Activated T-helper 2 cell treated with anti-CD3 and anti-CD28 coated beads, Interferon-gamma antibody, Interleukin-2, Interleukin-4, amounts not matched to agents 10 μg/mL and 5 μg/mL and 100 μg/mL, durations not matched to agents 14 hours and 24 hours and 36 hours (primary cell): ENCODE results near the gene BPIFA1. TPM values are rescaled to one million over a fixed set of nuclear protein-coding genes. Genes with fewer than 3 reads are reported as not detected.

Source experiments
- DNase-seq: peaks from one replicate; pipeline ENCODE4 v3.0.0; 2021; ENCODE audit warnings: low spot score
- H3K27ac Mint-ChIP-seq: one replicate; pipeline ENCODE4 v1.8.0; 2021; ENCODE audit warnings: mixed read lengths
- H3K27me3 Mint-ChIP-seq: one replicate; pipeline ENCODE4 v1.8.0; 2021; ENCODE audit warnings: low read depth, mixed read lengths
- H3K36me3 Mint-ChIP-seq: one replicate; pipeline ENCODE4 v1.8.0; 2021; ENCODE audit warnings: low read depth, mixed read lengths
- H3K4me1 Mint-ChIP-seq: one replicate; pipeline ENCODE4 v1.8.0; 2021; ENCODE audit warnings: low read depth, mixed read lengths
- H3K4me3 Mint-ChIP-seq: one replicate; pipeline ENCODE4 v1.8.0; 2021; ENCODE audit warnings: low read depth, mild to moderate bottlenecking, moderate library complexity, mixed read lengths
- H3K9me3 Mint-ChIP-seq: one replicate; pipeline ENCODE4 v1.8.0; 2021; ENCODE audit warnings: mixed read lengths
- intact Hi-C: fragments of 100-400 bp; cut with micrococcal nuclease; formaldehyde crosslinking; loops from one replicate; pipeline ENCODE4 v1.15.1; 2023
- total RNA-seq: library from RNA; stranded (reverse); gene quantifications from 2 replicates; pipeline ENCODE4 v1.2.3, GENCODE V29; 2022

The BPIFA1 gene
- total RNA-seq, 1 donor from 2014 or later: not detected

- Mint-ChIP-seq H3K4me1 (no peaks in the 10 kb centered on the region), H3K27me3 (peaks cover 8% of the 10 kb centered on the region), H3K27ac (no peak overlapping the region), H3K4me3 (no peak overlapping the region), H3K9me3 (no peaks in the 10 kb centered on the region), H3K36me3 (no peaks in the 10 kb centered on the region)
- intact Hi-C loops: no loop called here
- no peak for DNase-seq
These were observed 13.7 kb downstream of the BPIFA1 start for GRCh38 chr20:33249456-33249855.

GRCh38 chr20:33250666-33251065 is 14.9 kb downstream of the BPIFA1 start:
- Mint-ChIP-seq H3K27ac (no peak overlapping the region), H3K4me3 (no peak overlapping the region), H3K4me1 (no peaks in the 10 kb centered on the region), H3K9me3 (no peaks in the 10 kb centered on the region), H3K36me3 (no peaks in the 10 kb centered on the region), H3K27me3 (peaks cover 13% of the 10 kb centered on the region)
- DNase-seq: no peak
- intact Hi-C loops: no loop called here

GRCh38 chr20:33251496-33251895 is 15.7 kb downstream of the BPIFA1 start:
- no peaks in the 10 kb centered on the region for H3K9me3 Mint-ChIP-seq

GRCh38 chr20:33252460-33252859 is 16.7 kb downstream of the BPIFA1 start:
- intact Hi-C loops: no loop called here
- no peak overlapping the region for H3K4me3 Mint-ChIP-seq
- H3K27ac Mint-ChIP-seq: no peak overlapping the region
- no peaks in the 10 kb centered on the region for H3K36me3 Mint-ChIP-seq
- peaks cover 19% of the 10 kb centered on the region for H3K27me3 Mint-ChIP-seq
- no peaks in the 10 kb centered on the region for H3K9me3 Mint-ChIP-seq
- no peaks in the 10 kb centered on the region for H3K4me1 Mint-ChIP-seq
- DNase-seq: no peak

More at GRCh38 chr20:33251496-33251895, 15.7 kb downstream of the BPIFA1 start:
- intact Hi-C loops: no loop called here
- H3K4me3 Mint-ChIP-seq: no peak overlapping the region
- H3K27me3 Mint-ChIP-seq: peaks cover 16% of the 10 kb centered on the region
- no peak for DNase-seq
- H3K27ac Mint-ChIP-seq: no peak overlapping the region
- no peaks in the 10 kb centered on the region for H3K4me1 Mint-ChIP-seq
- H3K36me3 Mint-ChIP-seq: no peaks in the 10 kb centered on the region

- intact Hi-C loops: no loop called here
These were observed 19.2 kb downstream of the BPIFA1 start for GRCh38 chr20:33255005-33255404.

GRCh38 chr20:33257237-33257636 is 21.4 kb downstream of the BPIFA1 start:
- H3K36me3 Mint-ChIP-seq: no peaks in the 10 kb centered on the region
- H3K4me1 Mint-ChIP-seq: peaks cover 3% of the 10 kb centered on the region
- peaks cover 37% of the 10 kb centered on the region for H3K27me3 Mint-ChIP-seq
- no peak overlapping the region for H3K4me3 Mint-ChIP-seq
- DNase-seq: no peak
- intact Hi-C loops: no loop called here
- H3K27ac Mint-ChIP-seq: no peak overlapping the region
- H3K9me3 Mint-ChIP-seq: no peaks in the 10 kb centered on the region

More at GRCh38 chr20:33255005-33255404, 19.2 kb downstream of the BPIFA1 start:
- Mint-ChIP-seq H3K9me3 (no peaks in the 10 kb centered on the region), H3K4me1 (no peaks in the 10 kb centered on the region), H3K36me3 (no peaks in the 10 kb centered on the region), H3K27me3 (peaks cover 24% of the 10 kb centered on the region), H3K4me3 (no peak overlapping the region), H3K27ac (no peak overlapping the region)
- no peak for DNase-seq

- no peak for DNase-seq
- intact Hi-C loops: no loop called here
- Mint-ChIP-seq H3K27ac (no peak overlapping the region), H3K4me1 (peaks cover 3% of the 10 kb centered on the region), H3K27me3 (peaks cover 32% of the 10 kb centered on the region), H3K4me3 (no peak overlapping the region), H3K9me3 (no peaks in the 10 kb centered on the region), H3K36me3 (no peaks in the 10 kb centered on the region)
These were observed 23.6 kb downstream of the BPIFA1 start for GRCh38 chr20:33259371-33259770.

GRCh38 chr20:33261465-33261864 is 25.7 kb downstream of the BPIFA1 start:
- Mint-ChIP-seq H3K27me3 (peaks cover 21% of the 10 kb centered on the region), H3K4me3 (no peak overlapping the region), H3K9me3 (no peaks in the 10 kb centered on the region), H3K27ac (no peak overlapping the region), H3K36me3 (no peaks in the 10 kb centered on the region), H3K4me1 (peaks cover 3% of the 10 kb centered on the region)
- intact Hi-C loops: no loop called here
- no peak for DNase-seq

GRCh38 chr20:33262658-33263065 is 26.9 kb downstream of the BPIFA1 start:
- no peak overlapping the region for H3K27ac Mint-ChIP-seq
- intact Hi-C loops: no loop called here
- H3K27me3 Mint-ChIP-seq: peaks cover 18% of the 10 kb centered on the region
- H3K9me3 Mint-ChIP-seq: no peaks in the 10 kb centered on the region
- no peak overlapping the region for H3K4me3 Mint-ChIP-seq
- no peak for DNase-seq
- H3K4me1 Mint-ChIP-seq: peaks cover 3% of the 10 kb centered on the region
- H3K36me3 Mint-ChIP-seq: no peaks in the 10 kb centered on the region

- Mint-ChIP-seq H3K36me3 (no peaks in the 10 kb centered on the region), H3K9me3 (no peaks in the 10 kb centered on the region), H3K27ac (no peak overlapping the region), H3K27me3 (peaks cover 17% of the 10 kb centered on the region), H3K4me3 (no peak overlapping the region), H3K4me1 (peaks cover 3% of the 10 kb centered on the region)
- intact Hi-C loops: no loop called here
- no peak for DNase-seq
These were observed 28.0 kb downstream of the BPIFA1 start for GRCh38 chr20:33263784-33264183.

- no peak overlapping the region for H3K27ac Mint-ChIP-seq
- DNase-seq: no peak
- no peaks in the 10 kb centered on the region for H3K9me3 Mint-ChIP-seq
- no peak overlapping the region for H3K4me3 Mint-ChIP-seq
- H3K36me3 Mint-ChIP-seq: no peaks in the 10 kb centered on the region
- no peaks in the 10 kb centered on the region for H3K4me1 Mint-ChIP-seq
- peaks cover 2% of the 10 kb centered on the region for H3K27me3 Mint-ChIP-seq
- intact Hi-C loops: no loop called here
These were observed 31.9 kb downstream of the BPIFA1 start for GRCh38 chr20:33267701-33268100.

- H3K27ac Mint-ChIP-seq: no peak overlapping the region
- intact Hi-C loops: no loop called here
- H3K9me3 Mint-ChIP-seq: no peaks in the 10 kb centered on the region
- no peak overlapping the region for H3K4me3 Mint-ChIP-seq
- H3K4me1 Mint-ChIP-seq: no peaks in the 10 kb centered on the region
- H3K36me3 Mint-ChIP-seq: no peaks in the 10 kb centered on the region
- DNase-seq: no peak
- H3K27me3 Mint-ChIP-seq: peaks cover 2% of the 10 kb centered on the region
These were observed 36.5 kb downstream of the BPIFA1 start for GRCh38 chr20:33272155-33272873.

- H3K27me3 Mint-ChIP-seq: peaks cover 2% of the 10 kb centered on the region
These were observed 37.5 kb downstream of the BPIFA1 start for GRCh38 chr20:33273117-33273851.

More at GRCh38 chr20:33273117-33273851, 37.5 kb downstream of the BPIFA1 start:
- no peak overlapping the region for H3K4me3 Mint-ChIP-seq
- no peak overlapping the region for H3K27ac Mint-ChIP-seq
- no peaks in the 10 kb centered on the region for H3K36me3 Mint-ChIP-seq
- DNase-seq: no peak
- intact Hi-C loops: no loop called here
- H3K4me1 Mint-ChIP-seq: no peaks in the 10 kb centered on the region
- H3K9me3 Mint-ChIP-seq: no peaks in the 10 kb centered on the region
